ENCODE results near the gene PDGFA.

The PDGFA gene

DNA sequence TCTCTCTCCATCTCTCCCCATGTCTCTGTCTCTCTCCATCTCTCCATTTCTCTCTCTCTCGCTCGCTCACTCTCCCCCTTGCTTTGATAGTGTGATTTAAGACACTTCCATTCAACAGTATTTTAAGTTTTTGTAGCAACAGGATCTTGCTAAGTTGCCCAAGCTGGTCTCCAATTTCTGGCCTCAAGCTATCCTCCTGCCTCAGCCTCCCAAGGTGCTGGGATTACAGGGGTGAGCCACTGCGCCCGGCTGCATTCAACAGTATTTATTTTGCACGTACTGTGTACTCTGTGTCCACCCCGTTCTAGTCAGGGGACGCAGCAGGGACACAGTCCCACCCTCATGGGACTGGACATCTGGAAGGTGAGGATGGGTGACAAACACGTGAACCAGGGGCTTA lies 14.4 kb upstream of the PDGFA start:
- no peak for DNase-seq

- DNase-seq: no peak
Observed at GRCh38 chr7:533266-533665, 13.6 kb upstream of the PDGFA start.

DNA sequence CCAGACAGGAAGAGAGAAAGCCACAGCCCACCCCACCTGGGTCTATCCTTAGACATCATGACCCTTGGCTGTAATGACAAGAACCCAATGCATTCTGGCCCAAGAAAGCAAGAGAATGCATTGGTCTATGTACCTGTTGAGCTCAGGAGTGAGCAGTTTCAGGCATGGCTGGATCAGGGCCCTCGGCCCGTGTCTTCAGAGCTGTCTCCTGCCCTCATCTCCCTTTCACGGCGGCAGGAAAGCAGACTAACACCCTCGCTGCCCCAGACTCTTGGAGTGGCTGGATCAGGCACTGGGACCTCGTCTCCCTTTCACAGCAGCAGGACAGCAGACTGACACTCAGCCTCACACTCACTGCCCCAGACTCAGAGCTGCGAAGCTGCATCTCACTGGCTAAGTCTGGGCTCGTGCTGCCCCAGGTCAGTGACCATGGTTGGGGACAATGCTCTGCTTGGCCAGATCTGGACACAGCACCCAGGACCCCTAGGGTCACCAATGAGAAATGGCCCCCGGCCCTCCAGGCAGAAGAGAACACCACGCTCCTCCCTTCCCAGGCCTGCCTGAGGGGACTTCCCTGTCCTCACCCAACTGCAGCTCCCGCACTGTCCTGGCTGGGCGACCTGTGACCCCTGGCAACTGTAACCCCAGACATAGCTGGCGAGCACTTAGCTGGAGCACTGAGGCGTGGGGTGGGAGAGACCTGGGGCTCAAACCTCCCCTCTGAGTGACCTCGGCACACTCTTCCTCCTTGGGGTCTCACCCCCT lies 12.9 kb upstream of the PDGFA start:
- no peak for DNase-seq

- no peak for DNase-seq
Observed at GRCh38 chr7:531777-532176, 12.1 kb upstream of the PDGFA start.

DNA sequence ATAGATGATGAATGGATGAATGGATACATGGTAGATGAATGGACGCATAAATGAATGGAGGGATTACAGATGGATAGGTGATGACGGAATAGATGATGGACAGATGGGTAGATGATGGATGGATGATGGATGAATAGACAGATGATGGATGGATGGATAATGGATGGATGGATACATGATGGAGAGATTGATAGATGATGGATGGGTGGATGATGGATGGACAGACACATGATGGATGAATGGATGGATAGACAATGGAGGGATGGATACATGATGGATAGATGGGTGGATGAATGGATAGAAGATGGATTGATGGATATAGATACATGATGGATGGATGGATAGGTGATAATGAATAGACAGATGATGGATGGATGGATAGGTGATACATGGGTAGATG lies 8.8 kb upstream of the PDGFA start:
- DNase-seq: no peak

GRCh38 chr7:527723-528122 lies 8.1 kb upstream of the PDGFA start:
- no peak for DNase-seq

GRCh38 chr7:526460-527034 lies 6.9 kb upstream of the PDGFA start:
- DNase-seq: no peak

DNA sequence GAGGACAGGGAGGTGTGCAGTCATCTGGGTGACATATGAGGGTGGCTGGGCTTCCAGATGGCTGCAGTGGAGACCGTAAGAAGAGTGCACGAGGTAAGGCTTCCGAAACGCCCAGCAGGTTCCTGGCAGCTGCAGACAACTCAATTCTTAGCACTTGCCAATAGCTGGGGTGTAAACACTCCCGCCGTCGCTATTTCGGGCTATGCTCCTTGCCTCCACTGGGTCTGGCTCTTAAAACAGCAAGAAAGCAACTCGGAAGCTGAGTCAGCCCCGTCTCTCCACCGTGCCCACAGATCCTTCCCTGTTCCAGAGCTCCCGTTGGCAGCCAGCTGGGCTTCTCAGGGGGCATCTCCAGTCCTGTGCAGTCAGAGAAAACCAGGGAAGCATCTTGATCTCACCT lies 6.1 kb upstream of the PDGFA start:
- no peak for DNase-seq

GRCh38 chr7:524800-525199 lies 5.2 kb upstream of the PDGFA start:
- no peak for DNase-seq

DNA sequence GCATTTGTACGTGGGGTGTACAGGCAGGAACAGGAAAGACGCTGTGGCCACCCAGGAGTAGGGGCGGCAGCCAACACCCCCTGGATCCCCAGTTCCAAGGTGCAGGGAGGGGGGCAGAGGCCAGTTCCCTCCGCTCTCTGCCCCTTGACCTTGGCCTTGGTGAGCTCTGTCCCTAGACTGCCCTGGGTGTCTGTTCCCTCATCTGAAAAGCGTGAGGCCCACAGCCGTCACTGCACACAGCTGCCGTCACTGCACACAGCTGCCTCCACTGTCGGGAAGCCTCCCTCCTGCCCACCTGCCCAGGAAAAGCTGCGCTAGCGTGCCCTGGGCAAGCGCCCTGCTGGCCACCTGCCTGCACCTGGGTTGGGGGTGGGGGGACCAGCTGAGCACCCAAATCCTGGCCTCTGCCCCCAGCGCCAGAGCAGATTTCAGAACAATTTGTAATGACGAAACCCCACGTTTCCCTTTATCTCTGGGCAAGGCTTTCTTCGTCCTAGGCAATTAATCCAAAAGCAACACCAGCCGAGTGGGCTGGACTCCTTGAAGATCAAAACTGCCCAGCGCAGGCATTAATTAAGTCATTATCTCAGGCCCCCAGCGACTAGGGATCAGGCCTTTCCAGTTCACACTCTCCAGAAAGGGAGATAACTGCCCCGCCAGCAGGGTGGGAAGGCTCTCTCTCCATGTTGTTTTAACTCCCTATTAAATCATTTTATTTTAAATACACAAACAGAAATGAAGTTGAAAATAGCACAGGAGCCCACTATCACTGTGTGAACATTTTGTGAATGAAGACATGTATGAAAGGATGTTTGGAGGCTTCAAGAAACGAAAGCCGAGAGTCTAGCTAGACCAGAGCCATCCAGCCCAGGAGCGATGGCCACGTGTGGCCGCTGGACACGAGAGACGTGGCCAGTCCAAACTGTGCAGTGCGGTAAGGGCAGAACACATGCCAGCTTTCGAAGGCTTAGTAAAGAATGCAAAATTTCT lies 4.0 kb upstream of the PDGFA start:
- no peak for DNase-seq

GRCh38 chr7:522951-523314 lies 3.3 kb upstream of the PDGFA start:
- no peak for DNase-seq

DNA sequence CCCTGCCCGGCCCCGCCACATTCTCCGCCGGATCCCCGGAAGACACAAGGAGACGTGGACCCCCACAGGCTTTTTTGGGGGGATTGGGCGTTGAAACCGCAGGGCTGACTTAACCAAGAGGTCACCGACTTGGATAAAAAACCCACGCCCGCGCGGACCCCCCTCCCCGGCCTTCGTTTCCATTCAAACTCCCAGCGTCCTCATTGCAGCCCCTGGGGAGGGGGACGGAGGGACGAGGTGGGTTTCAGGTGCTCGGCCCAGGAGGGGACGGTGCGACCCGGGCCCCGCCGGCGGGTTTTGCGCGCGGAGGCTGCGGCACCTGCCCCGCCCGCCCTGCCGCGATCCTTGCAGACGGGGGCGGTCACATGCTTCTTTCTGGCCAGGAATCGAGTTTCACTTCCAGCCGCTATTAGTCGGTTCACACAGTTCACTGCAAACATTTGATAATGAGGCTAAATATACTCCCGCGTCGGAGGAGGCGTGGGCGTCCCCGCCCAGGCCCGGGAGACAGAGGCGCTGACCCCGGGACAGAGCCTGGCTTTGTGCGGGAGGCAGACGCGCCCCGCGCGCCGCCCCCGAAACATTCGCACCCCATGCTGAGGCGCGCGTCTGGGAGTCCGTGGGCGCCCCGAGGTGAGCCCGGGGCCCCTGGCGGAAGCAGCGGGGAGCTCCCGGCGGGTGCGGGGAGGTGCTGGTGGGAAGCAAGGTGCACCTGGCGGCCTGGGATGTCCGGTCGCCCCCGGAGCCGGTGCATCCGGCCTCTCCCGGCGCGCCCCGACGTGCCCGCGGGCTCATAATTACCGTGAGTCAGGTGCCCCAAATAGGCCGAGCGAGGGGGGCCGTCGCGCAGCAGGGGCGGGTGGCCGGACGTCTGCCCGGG lies 2.7 kb upstream of the PDGFA start:
- DNase-seq: no peak

GRCh38 chr7:521221-522070 lies 1.8 kb upstream of the PDGFA start:
- DNase-seq: no peak

DNA sequence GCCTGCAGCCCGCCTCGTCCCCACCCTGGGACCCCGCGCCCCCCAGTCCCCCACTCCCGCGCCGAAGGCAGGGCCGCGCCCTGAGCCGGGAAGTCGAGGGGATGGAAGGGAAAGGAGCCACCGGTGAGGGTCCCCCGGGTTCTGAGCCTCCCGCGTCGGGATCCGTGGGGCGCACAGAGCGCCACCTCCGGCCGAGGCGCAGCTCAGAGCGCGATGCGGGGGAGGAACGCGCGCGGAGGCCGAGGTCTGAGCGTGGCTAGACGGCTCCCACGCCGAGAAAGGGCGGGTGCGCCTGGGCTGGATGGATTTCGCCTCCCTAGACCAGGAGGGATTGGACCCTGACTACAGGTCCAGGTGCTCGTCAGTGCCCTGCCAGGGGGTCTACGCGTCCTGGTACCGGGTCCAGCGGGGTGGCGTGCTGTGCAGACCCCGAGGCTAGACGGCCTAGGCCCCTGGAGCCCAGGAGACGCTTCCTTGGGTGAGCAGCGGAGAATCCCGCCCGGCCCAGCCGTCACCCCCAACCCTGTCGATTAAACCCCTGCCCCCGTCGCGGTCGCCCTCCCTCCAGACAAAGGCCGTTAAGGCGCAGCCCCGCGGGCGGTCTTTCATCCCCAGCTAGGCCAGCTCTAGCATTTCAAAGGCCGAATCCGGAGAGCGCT lies 986 bp upstream of the PDGFA start:
- no peak for DNase-seq

- DNase-seq: no peak
Observed at GRCh38 chr7:518630-519483, 789 bp downstream of the PDGFA start.

GRCh38 chr7:517774-518629 lies 1.6 kb downstream of the PDGFA start:
- DNase-seq: no peak

DNA sequence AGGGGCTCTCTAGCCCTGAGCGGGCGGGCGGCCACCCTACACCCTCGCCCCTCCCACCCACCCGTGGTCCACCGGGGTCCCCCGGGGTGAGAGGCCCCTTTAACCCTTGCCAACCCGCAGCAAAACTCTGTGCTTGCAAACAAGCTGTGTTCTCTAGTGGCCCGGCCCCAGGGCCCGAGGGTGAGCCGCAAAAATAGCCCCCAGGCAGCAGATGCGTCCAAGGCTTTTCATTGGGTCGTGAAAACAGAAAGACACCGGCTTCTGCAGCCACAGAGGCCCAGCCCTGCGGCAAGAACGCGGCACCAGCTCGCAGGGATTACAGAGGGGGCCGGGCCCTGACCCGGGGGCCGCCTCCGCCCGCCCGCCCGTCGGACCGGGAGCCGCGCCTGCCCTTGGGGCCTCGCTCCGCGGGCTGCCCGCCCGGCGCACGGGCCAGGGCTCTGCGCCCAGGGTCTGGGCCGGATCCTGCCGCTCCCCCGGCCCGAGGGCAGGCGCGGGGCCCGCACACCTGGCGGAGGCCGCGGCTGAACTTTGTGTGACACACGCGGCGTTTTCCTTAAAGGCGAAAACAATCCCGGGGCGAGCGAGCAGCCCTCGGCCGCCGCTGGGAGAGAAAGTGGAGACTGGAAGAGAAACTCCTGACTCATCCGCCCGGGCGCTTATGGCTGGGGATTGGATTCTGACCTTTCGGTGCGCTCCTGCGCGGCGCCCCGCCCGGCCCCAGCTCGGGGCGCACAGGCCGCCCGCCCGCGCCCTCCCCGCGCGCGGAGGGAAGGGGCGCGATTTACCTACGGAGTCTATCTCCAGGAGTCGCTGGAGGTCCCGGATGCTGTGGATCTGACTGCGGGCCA lies 2.8 kb downstream of the PDGFA start:
- DNase-seq: no peak

- DNase-seq: no peak
Observed at GRCh38 chr7:516216-516605, 3.4 kb downstream of the PDGFA start.

Measured in KG1 (cell line).